Ishikawa (cell line): Measurements from ENCODE around the gene HOXD8.

ENCODE experiments used
- CEBPB ChIP-seq: IDR thresholded peaks from 2 replicates; pipeline ENCODE4 v1.6.1; 2012
- EGR1 ChIP-seq: IDR thresholded peaks from 2 replicates; pipeline ENCODE4 v1.6.1; 2012
- EP300 ChIP-seq: IDR thresholded peaks from 2 replicates; pipeline ENCODE4 v1.6.1; 2012; ENCODE audit warnings: borderline replicate concordance
- NFIC ChIP-seq: IDR thresholded peaks from 2 replicates; pipeline ENCODE4 v1.6.1; 2012
- RAD21 ChIP-seq: IDR thresholded peaks from 2 replicates; pipeline ENCODE4 v1.6.1; 2012; ENCODE audit warnings: low read depth
- TAF1 ChIP-seq: IDR thresholded peaks from 2 replicates; pipeline ENCODE4 v1.6.1; 2012; ENCODE audit warnings: low read depth, mild to moderate bottlenecking
- TEAD4 ChIP-seq: IDR thresholded peaks from 2 replicates; pipeline ENCODE4 v1.6.1; 2012
- YY1 ChIP-seq: IDR thresholded peaks from 2 replicates; pipeline ENCODE4 v1.6.1; 2012; ENCODE audit warnings: low read depth
- ZBTB7A ChIP-seq: IDR thresholded peaks from 2 replicates; pipeline ENCODE4 v1.6.1; 2012; ENCODE audit warnings: low read depth
- TF ChIP-seq, protein P1 (sequence below): IDR thresholded peaks from 2 replicates; pipeline ENCODE4 v1.6.1; 2012; ENCODE audit warnings: low read depth, mild to moderate bottlenecking
- TF ChIP-seq, protein P2 (sequence below): IDR thresholded peaks from 2 replicates; pipeline ENCODE4 v1.6.1; 2012
- TF ChIP-seq, protein P3 (sequence below): IDR thresholded peaks from 2 replicates; pipeline ENCODE4 v1.6.1; 2012

DNA sequence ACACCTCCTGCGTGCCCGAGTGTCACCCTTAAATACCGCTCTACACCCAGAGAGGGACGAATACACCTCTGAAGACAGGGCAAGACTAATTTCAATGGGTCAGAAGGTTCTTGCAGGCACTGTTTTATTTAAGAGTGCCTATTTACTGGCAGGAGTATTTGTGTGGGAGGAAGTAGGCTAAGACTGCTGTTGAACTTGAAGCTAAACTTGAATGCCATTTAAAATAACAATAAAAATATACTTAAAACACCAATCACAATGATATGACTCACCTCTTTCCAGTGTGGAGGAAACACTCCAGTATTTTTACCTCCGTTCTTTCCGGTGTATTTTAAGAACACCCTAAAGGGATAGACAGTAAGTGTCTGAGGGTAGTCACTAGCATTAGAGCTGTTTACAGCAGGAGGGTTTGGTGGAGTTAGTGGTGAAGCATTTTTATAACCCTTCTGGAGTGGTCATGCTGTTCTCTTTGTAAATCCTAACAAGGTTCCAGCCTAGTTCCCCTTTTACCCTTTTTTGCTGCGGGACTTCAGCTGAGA lies 49.3 kb downstream of the HOXD8 start:
- TF ChIP-seq, protein P1, sequence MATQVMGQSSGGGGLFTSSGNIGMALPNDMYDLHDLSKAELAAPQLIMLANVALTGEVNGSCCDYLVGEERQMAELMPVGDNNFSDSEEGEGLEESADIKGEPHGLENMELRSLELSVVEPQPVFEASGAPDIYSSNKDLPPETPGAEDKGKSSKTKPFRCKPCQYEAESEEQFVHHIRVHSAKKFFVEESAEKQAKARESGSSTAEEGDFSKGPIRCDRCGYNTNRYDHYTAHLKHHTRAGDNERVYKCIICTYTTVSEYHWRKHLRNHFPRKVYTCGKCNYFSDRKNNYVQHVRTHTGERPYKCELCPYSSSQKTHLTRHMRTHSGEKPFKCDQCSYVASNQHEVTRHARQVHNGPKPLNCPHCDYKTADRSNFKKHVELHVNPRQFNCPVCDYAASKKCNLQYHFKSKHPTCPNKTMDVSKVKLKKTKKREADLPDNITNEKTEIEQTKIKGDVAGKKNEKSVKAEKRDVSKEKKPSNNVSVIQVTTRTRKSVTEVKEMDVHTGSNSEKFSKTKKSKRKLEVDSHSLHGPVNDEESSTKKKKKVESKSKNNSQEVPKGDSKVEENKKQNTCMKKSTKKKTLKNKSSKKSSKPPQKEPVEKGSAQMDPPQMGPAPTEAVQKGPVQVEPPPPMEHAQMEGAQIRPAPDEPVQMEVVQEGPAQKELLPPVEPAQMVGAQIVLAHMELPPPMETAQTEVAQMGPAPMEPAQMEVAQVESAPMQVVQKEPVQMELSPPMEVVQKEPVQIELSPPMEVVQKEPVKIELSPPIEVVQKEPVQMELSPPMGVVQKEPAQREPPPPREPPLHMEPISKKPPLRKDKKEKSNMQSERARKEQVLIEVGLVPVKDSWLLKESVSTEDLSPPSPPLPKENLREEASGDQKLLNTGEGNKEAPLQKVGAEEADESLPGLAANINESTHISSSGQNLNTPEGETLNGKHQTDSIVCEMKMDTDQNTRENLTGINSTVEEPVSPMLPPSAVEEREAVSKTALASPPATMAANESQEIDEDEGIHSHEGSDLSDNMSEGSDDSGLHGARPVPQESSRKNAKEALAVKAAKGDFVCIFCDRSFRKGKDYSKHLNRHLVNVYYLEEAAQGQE: no peak
- TF ChIP-seq ZBTB7A (no peak), TAF1 (no peak), NFIC (no peak), EGR1 (no peak), RAD21 (no peak), EP300 (no peak), YY1 (no peak), TEAD4 (no peak; the same call in 1 of the 2 replicates), CEBPB (no peak)
- TF ChIP-seq, protein P2, sequence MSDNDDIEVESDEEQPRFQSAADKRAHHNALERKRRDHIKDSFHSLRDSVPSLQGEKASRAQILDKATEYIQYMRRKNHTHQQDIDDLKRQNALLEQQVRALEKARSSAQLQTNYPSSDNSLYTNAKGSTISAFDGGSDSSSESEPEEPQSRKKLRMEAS: no peak
- TF ChIP-seq, protein P3, sequence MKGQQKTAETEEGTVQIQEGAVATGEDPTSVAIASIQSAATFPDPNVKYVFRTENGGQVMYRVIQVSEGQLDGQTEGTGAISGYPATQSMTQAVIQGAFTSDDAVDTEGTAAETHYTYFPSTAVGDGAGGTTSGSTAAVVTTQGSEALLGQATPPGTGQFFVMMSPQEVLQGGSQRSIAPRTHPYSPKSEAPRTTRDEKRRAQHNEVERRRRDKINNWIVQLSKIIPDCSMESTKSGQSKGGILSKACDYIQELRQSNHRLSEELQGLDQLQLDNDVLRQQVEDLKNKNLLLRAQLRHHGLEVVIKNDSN: no peak
